Mammary epithelial cell (primary cell): ENCODE results near the gene TEC.

Experiments used
- EZH2 ChIP-seq: IDR thresholded peaks from 2 replicates; pipeline ENCODE4 v1.6.1; 2012; ENCODE audit warnings: low read length, inconsistent platforms, borderline replicate concordance
- TF ChIP-seq, protein P1 (sequence below), 2 donors: IDR thresholded peaks in 1 of 2; conservative IDR thresholded peaks in 1 of 2; 2 replicates each; pipeline ENCODE4 v1.5.1; 2011 to 2012; ENCODE audit warnings: inconsistent platforms in 2 of 2, low read length in 2 of 2, mild to moderate bottlenecking in 2 of 2, control low read depth in 1 of 2, low read depth in 1 of 2; ENCODE audit not compliant: insufficient read depth in 1 of 2; ENCODE audit errors: extremely low read depth in 1 of 2

DNA sequence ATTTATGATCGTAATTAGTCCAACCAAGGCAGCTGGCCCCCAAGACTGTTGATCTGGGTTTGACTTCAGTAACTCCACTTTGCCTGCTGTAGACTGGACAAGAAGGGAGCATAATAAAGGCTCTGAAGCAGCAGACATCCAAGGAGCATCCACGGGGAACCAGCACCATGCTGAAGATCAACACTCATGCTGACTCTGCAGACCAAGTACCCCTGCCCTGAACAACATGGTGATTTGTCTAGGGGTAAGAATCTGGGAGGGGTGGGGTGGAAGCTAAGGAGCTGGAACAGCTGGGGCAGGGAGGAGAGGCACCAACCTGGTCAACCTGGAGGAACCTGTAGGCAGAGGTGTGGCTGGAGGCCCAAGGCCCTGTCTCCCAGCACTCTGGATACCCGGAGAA, 2.1 kb downstream of the TEC start:
- TF ChIP-seq, protein P1, sequence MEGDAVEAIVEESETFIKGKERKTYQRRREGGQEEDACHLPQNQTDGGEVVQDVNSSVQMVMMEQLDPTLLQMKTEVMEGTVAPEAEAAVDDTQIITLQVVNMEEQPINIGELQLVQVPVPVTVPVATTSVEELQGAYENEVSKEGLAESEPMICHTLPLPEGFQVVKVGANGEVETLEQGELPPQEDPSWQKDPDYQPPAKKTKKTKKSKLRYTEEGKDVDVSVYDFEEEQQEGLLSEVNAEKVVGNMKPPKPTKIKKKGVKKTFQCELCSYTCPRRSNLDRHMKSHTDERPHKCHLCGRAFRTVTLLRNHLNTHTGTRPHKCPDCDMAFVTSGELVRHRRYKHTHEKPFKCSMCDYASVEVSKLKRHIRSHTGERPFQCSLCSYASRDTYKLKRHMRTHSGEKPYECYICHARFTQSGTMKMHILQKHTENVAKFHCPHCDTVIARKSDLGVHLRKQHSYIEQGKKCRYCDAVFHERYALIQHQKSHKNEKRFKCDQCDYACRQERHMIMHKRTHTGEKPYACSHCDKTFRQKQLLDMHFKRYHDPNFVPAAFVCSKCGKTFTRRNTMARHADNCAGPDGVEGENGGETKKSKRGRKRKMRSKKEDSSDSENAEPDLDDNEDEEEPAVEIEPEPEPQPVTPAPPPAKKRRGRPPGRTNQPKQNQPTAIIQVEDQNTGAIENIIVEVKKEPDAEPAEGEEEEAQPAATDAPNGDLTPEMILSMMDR (conservative IDR thresholded peaks at IDR 0.05 in 1 of 2, IDR thresholded peaks at IDR 0.05 in 1 of 2; ENCODE audit: extremely low read depth in 1 of 2, insufficient read depth in 1 of 2, low read depth in 1 of 2, low read length in 2 of 2), result no peak
- no peak for TF ChIP-seq EZH2
